Loucy (cell line): ENCODE results near the gene M1AP.

Source experiments
- EZH2phosphoT487 ChIP-seq: fragments of 200-600 bp; IDR thresholded peaks from 2 replicates; pipeline ENCODE4 v1.6.1; 2018; ENCODE audit warnings: antibody characterized with exemption, mild to moderate bottlenecking, moderate library complexity, borderline replicate concordance
- TF ChIP-seq, protein P1 (sequence below): fragments of 200-600 bp; sonication (generic); conservative IDR thresholded peaks from 2 replicates; pipeline ENCODE4 v1.5.1; 2014; ENCODE audit warnings: mild to moderate bottlenecking, antibody characterized with exemption, low read length

- TF ChIP-seq, protein P1, sequence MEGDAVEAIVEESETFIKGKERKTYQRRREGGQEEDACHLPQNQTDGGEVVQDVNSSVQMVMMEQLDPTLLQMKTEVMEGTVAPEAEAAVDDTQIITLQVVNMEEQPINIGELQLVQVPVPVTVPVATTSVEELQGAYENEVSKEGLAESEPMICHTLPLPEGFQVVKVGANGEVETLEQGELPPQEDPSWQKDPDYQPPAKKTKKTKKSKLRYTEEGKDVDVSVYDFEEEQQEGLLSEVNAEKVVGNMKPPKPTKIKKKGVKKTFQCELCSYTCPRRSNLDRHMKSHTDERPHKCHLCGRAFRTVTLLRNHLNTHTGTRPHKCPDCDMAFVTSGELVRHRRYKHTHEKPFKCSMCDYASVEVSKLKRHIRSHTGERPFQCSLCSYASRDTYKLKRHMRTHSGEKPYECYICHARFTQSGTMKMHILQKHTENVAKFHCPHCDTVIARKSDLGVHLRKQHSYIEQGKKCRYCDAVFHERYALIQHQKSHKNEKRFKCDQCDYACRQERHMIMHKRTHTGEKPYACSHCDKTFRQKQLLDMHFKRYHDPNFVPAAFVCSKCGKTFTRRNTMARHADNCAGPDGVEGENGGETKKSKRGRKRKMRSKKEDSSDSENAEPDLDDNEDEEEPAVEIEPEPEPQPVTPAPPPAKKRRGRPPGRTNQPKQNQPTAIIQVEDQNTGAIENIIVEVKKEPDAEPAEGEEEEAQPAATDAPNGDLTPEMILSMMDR, result no peak
- no peak for TF ChIP-seq EZH2phosphoT487
Observed at GRCh38 chr2:74556159-74556558, 92.0 kb downstream of the M1AP start.
